Lower leg skin (tissue), 3 donors: ENCODE measurements around the gene BZW2.

Experiments used
- CTCF ChIP-seq, 3 donors: fragments of 450-650 bp; IDR thresholded peaks; one replicate each; pipeline ENCODE4 v1.5.1; 2016; ENCODE audit warnings: antibody characterized with exemption in 3 of 3, mild to moderate bottlenecking in 3 of 3, moderate library complexity in 2 of 3
- POLR2A ChIP-seq, 2 donors: fragments of 450-650 bp; IDR thresholded peaks; one replicate each; pipeline ENCODE4 v1.6.1; 2016 to 2017; ENCODE audit warnings: antibody characterized with exemption in 2 of 2, mild to moderate bottlenecking in 1 of 2, moderate library complexity in 1 of 2

DNA sequence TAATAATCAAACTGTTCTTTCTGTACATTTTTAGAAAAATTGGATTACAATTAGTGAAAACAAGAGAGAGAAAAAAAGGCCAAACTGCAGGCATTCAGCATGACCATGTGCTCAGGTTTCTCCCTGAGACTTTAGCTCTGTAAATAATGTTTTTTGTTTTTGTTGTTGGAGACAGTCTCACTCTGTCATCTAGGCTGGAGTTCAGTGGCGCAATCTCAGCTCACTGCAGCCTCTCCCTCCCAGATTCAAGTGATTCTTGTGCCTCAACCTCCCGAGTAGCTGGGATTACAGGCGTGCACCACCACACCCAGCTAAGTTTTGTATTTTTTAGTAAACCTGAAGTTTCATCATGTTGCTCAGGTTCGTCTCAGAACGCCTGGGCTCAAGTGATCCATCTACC lies 23.0 kb downstream of the BZW2 start:
- no peak for TF ChIP-seq CTCF (IDR thresholded peaks at IDR 0.05)
- no peak for TF ChIP-seq POLR2A (IDR thresholded peaks at IDR 0.05)
